Stimulated activated effector memory CD8-positive, alpha-beta T cell treated with anti-CD3 and anti-CD28 coated beads, Interleukin-12 subunit alpha, Interleukin-12 subunit beta, amount 100 ng/mL, for 72 hours (primary cell): ENCODE results near the gene TYW1.
A peak's percentile ranks its signal among the peaks of the same experiment; 100 is the strongest.
"Not testable (repeated sequence)": the region's sequence is repeated elsewhere in the genome, so short reads cannot be mapped to it uniquely, and the experiment has no call there.

Experiments
- ATAC-seq: fragments of 150-1000 bp; cut with Tn5 transposase; 2 replicates; pipeline ENCODE4 v1.10.0; 2021
- DNase-seq, 2 donors: peaks; one replicate each; pipeline ENCODE4 v3.0.0; 2021 to 2022; ENCODE audit warnings: low spot score in 2 of 2
- H3K27ac Mint-ChIP-seq: one replicate; pipeline ENCODE4 v1.8.0; 2022; ENCODE audit warnings: mild to moderate bottlenecking, mixed read lengths
- H3K36me3 Mint-ChIP-seq: one replicate; pipeline ENCODE4 v1.8.0; 2022; ENCODE audit warnings: mild to moderate bottlenecking, mixed read lengths
- H3K4me1 Mint-ChIP-seq: one replicate; pipeline ENCODE4 v1.8.0; 2022; ENCODE audit warnings: mixed read lengths
- H3K4me3 Mint-ChIP-seq: one replicate; pipeline ENCODE4 v1.8.0; 2022; ENCODE audit warnings: mild to moderate bottlenecking, mixed read lengths
- H3K9me3 Mint-ChIP-seq: one replicate; pipeline ENCODE4 v1.8.0; 2022; ENCODE audit warnings: mixed read lengths

The TYW1 gene

DNA sequence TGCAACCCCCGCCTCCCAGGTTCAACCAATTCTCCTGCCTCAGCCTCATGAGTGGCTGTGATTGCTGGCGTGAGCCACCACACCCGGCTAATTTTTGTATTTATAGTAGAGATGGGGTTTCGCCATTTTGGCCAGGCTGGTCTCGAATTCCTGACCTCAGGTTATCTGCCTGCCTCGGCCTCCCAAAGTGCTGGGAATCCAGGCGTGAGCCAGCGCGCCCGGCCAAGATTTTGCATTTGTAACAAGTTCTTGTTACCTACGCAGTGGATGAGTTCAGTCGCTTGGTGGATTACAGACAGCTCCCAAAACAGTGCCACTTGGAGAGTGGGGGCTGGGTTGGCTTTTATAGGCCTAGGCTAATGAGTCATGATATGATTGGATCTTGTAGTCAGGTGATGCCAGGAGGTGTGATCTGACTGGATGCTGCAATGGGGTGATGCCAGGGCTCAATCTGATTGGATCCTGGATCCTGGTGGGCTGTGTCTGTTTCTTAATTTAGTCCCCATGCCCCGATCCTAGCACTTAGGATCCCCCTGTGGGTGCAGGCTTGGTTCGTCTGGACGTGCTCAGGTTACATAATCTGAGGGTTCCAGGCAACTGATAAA, 21.5 kb upstream of the TYW1 start:
- Mint-ChIP-seq H3K4me3 (no peak overlapping the region), H3K9me3 (peaks cover 4% of the 10 kb centered on the region), H3K27ac (no peak overlapping the region), H3K36me3 (no peaks in the 10 kb centered on the region), H3K4me1 (peaks cover 5% of the 10 kb centered on the region)
- DNase-seq (no peak), ATAC-seq (no peak)

DNA sequence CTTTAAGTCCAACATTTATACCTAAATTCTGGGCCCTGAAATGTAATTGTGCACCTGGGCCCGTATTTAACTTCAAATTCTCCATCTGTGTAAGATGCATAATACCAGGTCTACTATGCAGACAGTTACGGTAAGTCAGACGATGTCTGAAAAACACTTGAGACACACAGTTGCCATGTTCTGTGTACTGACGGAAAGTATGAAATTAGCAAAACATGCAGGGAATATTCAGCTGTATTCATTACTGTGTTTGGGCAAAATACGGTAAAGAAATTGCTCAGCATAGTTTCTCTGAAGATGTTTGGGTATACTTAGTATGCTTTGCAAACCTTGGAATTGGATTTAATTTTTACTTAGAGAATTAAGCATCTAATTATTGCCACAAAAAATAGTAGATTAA, 18.3 kb upstream of the TYW1 start:
- H3K9me3 Mint-ChIP-seq, H3K36me3 Mint-ChIP-seq, H3K4me1 Mint-ChIP-seq, H3K27ac Mint-ChIP-seq, ATAC-seq, DNase-seq, H3K4me3 Mint-ChIP-seq: not testable (repeated sequence)

DNA sequence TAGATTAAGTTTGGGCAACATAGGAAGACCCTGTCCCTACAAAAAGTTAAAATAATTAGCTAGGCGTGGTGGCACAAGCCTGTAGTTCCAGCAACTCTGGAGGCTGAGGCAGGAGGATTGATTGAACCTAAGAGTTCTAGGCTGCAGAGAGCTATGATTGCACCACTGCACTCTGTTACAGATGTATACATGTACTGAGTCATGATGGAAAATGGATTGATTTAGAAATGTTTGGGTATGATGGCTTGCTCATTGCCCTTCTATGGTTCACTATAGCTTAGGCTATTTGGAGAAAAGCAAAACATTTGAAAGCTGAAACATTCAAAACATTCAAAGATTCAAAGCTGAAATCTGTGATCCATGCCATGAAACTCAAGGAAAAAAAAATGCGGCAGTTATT, 17.6 kb upstream of the TYW1 start:
- not testable (repeated sequence) for H3K27ac Mint-ChIP-seq, H3K9me3 Mint-ChIP-seq, DNase-seq, H3K4me1 Mint-ChIP-seq, H3K4me3 Mint-ChIP-seq, ATAC-seq, H3K36me3 Mint-ChIP-seq

DNA sequence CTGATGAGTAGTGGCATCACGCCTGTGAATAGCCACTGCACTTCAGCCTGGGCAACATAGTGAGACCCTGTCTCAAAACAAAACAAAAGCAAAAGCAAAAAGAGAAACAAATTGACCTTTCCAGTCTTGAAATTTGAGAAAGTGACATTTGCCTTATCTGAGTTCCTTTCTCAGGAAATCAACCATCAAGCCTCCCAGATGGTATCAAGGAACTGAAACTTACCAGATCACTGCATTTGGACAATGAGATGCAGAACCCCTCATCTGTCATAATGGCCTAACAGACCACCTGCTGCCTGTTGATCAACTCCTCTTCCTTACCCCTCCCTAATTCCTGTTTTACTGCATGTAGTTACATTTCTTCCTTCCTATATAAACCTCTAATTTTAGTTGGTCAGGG, 16.3 kb upstream of the TYW1 start:
- H3K9me3 Mint-ChIP-seq, DNase-seq, H3K36me3 Mint-ChIP-seq, H3K4me1 Mint-ChIP-seq, H3K4me3 Mint-ChIP-seq, ATAC-seq, H3K27ac Mint-ChIP-seq: not testable (repeated sequence)

DNA sequence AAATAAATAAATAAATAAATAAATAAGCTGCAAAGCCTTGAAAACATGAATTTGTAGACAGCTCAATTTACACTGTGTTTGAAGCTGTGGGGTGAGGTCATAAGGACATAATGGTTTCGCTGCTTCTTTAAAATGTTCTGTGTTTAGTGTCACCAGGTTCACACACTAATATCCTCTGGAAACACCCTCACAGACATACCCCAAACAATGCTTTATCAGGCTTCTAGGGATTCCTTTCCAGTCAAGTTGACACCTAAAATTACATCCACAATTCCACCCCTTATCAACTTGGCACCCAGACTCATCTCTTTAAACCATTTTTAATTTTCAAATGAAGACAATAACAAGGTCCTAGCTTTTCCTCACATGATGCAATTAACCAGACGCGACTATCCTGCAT, 7.1 kb upstream of the TYW1 start:
- not testable (repeated sequence) for DNase-seq, ATAC-seq, H3K4me3 Mint-ChIP-seq, H3K27ac Mint-ChIP-seq, H3K9me3 Mint-ChIP-seq
- Mint-ChIP-seq H3K36me3 (peaks cover 79% of the 10 kb centered on the region), H3K4me1 (peaks cover 13% of the 10 kb centered on the region)

DNA sequence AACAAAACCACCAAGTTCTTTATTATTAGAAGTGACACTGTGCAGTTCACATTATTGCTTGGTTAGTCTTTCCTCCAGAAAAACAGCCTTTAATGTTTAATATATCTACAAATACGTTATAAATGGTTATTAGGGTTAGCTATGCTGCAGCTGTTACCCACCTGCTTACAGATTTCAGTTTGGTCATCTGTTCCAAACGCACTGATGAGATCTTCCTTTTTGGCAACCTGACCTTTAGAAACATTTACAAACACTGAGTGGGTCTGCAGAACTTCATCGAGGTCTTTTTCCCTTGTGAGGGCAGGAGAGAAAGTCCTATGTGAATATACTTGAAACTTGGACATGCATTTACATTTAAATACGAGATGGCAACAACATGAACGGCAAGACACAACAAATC, 2.6 kb upstream of the TYW1 start:
- H3K4me3 Mint-ChIP-seq, result peak overlapping the region; percentile 98
- ATAC-seq, DNase-seq, H3K9me3 Mint-ChIP-seq: not testable (repeated sequence)
- peaks cover 17% of the 10 kb centered on the region for H3K4me1 Mint-ChIP-seq
- peak overlapping the region; percentile 100 for H3K27ac Mint-ChIP-seq
- H3K36me3 Mint-ChIP-seq, result peaks cover 84% of the 10 kb centered on the region

DNA sequence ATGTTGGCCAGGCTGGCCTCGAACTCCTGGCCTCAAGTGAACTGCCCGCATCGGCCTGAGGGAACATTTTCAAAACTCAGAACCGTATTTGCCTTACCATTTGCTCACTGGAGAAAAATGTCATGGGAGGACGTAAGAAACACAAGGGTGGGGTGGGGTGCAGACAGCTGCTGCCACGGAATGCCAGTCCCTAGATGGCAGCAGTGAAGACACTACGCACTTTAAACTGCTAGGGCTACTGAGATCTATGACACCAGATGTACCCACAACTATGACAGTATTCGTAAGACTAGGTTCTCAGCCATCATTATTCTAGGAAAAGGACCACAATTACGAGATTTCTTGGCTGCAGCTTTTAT, 2.0 kb upstream of the TYW1 start:
- not testable (repeated sequence) for H3K9me3 Mint-ChIP-seq
- DNase-seq (peak; percentile 13 to 69), ATAC-seq (peak; percentile 77)
- H3K36me3 Mint-ChIP-seq, result peaks cover 84% of the 10 kb centered on the region
- H3K4me1 Mint-ChIP-seq, result peaks cover 17% of the 10 kb centered on the region
- H3K4me3 Mint-ChIP-seq, result peak overlapping the region; percentile 98
- H3K27ac Mint-ChIP-seq, result peak overlapping the region; percentile 100

DNA sequence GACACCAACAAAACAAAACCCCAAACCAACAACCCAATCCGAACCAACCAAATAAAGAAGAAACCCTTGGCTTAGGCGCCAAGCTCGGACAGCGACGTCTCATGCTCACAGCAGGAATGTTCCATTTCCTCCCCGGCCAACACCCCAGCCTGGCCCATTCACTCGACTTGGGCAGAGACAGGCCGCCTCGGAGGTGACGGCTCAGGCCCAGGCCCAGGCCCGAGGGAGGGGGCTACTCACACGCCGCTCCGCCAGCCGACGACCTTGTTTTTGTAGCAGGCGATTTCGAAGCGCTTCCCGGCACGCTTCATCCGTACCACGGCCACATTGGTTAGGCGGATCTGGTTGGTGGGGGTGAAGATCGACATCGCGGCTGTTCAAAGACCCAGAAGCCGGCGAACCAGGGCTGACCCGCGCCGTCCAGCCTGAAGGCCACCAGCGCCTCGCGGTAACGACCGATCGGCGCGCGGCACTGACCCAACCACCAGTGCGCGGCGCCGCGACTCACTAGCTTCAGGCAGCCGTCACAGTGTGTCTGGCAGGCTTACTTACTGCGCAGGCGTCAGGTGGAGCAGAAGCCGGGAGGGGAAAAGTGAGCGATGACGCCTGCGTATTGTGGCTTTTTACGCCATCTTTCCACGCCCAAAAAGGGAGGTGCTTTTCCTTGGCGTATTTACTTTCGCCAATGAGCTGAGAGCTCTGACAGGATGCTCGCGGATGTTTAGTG, 1.4 kb upstream of the TYW1 start, which contains the start of gene SBDS:
SBDS (minus strand) TSS at position 537 of the 727 bp plus-strand sequence; CDS start at position 368, 169 bp downstream.
- Mint-ChIP-seq H3K36me3 (peaks cover 82% of the 10 kb centered on the region), H3K4me1 (peaks cover 17% of the 10 kb centered on the region), H3K4me3 (peak within 1 kb of the TSS; percentile 98), H3K27ac (peak within 1 kb of the TSS; percentile 100)
- ATAC-seq, result peak; percentile 80
- not testable (repeated sequence) for H3K9me3 Mint-ChIP-seq
- peak; percentile 72 to 95 for DNase-seq

DNA sequence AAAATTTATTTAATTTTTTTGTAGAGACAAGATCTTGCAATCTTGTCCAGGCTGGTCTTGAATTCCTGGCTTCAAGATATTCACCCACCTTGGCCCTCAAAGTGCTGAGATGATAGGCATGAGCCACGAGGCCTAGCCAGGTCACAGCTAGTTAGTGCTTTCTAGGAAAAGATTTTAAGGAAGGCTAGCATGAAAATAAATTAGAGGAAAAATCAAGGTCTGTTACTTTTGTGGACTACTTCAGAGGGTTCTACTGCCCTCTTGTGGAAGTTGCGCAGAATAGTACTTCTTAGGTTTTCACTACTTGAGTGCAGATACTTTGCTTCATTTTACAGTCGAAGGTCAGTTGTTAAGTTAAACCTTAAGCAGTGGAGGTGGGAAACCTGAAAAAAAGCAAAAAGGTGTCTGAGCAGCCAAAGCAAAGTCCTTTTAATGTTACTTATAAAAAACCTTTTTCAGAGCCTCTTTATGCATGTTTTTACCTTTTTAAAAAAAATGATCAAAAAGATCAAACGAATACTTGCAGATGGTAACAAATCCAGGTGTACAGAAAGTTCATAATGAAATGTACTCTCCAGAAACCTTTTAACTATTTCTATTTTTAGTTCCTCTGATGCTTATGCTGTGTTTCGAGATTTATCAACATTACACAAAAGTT, 4.1 kb downstream of the TYW1 start:
- H3K36me3 Mint-ChIP-seq, result peaks cover 74% of the 10 kb centered on the region
- H3K9me3 Mint-ChIP-seq, ATAC-seq, DNase-seq, H3K4me1 Mint-ChIP-seq, H3K4me3 Mint-ChIP-seq, H3K27ac Mint-ChIP-seq: not testable (repeated sequence)

DNA sequence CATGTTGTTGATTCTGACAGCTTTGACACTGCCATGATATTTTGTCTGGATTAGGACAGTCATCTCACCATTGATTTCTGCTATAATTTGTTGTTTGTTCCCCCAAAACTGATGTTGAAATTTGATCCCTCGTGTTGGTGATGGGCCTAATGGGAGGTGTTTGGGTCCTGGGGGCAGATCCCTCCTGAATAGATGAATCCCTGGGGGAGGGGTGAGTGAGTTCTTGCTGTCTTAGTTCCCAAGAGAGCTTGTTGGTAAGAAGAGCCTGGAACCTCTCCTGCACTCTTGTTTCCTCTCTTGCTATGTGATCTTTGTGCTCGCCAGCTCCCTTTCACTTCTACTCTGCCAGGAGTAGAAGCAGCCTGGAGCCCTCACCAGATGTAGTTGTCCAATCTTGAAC, 7.5 kb downstream of the TYW1 start:
- not testable (repeated sequence) for DNase-seq, H3K4me3 Mint-ChIP-seq, H3K9me3 Mint-ChIP-seq, ATAC-seq, H3K27ac Mint-ChIP-seq, H3K4me1 Mint-ChIP-seq
- peaks cover 90% of the 10 kb centered on the region for H3K36me3 Mint-ChIP-seq

DNA sequence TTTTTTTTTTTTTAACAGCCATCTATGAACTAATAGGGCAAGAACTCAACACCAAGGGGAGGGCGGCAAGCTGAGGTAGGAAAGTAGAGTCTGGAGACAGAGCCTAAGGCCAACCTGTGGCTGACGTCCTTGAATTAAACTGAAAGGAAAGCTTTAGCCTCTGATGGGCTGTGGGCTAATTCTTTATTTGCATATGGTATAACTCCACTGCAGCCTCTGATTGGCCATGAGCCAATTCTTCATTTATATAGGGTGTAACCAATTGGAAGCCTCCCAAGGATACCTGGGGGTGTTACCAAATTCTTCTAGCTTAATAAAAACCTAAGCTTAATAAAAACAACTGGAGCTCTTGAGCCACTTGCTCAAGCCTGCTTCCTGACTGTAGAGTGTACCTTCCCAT, 10.3 kb downstream of the TYW1 start:
- H3K36me3 Mint-ChIP-seq, result peaks cover 98% of the 10 kb centered on the region
- no peak overlapping the region for H3K27ac Mint-ChIP-seq

DNA sequence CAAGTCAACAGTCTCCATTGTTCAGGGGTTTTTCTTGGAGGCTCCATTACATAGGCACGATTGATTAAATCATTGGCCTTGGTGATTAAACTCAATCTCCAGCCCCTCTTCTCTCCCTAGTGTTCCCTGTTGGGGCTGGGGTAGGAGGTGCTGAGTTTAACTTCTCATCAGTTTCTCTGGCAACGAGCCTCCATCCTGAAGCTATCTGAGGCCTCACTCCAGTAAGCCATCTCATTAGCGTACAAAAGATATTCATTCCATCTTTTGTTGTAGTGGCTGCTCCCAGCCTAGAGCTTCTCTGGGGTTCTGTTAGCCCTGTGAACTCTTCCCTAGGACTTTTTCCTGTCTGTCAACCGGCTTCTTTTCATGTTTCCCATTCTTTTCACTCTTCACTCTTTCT, 11.6 kb downstream of the TYW1 start:
- no peak overlapping the region for H3K27ac Mint-ChIP-seq
- H3K4me1 Mint-ChIP-seq, result no peaks in the 10 kb centered on the region
- DNase-seq (no peak), ATAC-seq (no peak)
- peaks cover 99% of the 10 kb centered on the region for H3K36me3 Mint-ChIP-seq
- no peaks in the 10 kb centered on the region for H3K9me3 Mint-ChIP-seq
- no peak overlapping the region for H3K4me3 Mint-ChIP-seq

More for the DNA sequence above, 10.3 kb downstream of the TYW1 start:
- Mint-ChIP-seq H3K4me3 (no peak overlapping the region), H3K9me3 (no peaks in the 10 kb centered on the region), H3K4me1 (no peaks in the 10 kb centered on the region)
- DNase-seq, result no peak
- no peak for ATAC-seq

DNA sequence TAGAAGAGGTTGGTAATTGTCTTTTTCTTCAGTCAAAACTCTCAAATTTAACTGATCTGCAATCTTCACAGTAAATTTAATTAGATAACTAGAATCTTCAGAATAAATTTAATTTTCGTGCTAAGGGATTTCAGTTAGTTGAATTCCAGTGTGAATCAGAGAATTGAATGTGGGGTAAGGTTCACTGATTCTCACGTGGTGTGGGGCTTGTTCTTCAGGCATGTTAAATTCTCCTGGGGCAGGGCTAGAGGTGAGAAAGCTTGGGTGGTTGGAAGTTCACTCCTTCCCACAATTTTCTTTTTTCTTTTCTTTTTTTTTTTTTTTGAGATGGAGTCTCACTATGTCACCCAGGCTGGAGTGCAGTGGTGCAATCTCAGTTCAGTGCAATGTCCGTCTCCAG, 13.0 kb downstream of the TYW1 start:
- not testable (repeated sequence) for H3K4me1 Mint-ChIP-seq, DNase-seq, H3K27ac Mint-ChIP-seq, H3K9me3 Mint-ChIP-seq, ATAC-seq, H3K4me3 Mint-ChIP-seq
- H3K36me3 Mint-ChIP-seq, result peaks cover 100% of the 10 kb centered on the region

DNA sequence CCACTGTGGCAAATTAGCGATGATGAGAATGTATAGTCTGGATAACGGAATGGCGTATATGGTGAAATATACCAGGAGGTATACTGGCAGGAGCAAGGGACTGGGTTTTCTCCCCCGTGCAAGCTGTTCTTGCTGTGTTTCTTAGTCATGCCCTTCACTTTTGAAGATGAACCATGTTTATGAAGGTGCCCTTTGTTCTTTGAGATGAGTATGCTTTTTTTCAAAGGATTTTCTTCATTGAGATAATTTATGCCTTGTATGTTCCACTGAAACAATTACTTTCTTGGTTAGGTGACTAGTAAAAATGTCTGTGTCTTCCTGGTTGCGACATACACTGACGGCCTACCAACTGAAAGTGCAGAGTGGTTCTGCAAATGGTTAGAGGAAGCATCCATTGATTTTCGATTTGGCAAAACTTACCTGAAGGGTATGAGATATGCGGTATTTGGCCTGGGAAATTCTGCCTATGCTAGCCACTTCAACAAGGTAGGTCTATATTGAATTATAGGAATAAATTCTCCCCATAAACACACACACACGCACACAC, 17.5 kb downstream of the TYW1 start:
- not testable (repeated sequence) for ATAC-seq, H3K4me3 Mint-ChIP-seq, H3K27ac Mint-ChIP-seq, H3K4me1 Mint-ChIP-seq, H3K9me3 Mint-ChIP-seq, DNase-seq
- peaks cover 100% of the 10 kb centered on the region for H3K36me3 Mint-ChIP-seq

DNA sequence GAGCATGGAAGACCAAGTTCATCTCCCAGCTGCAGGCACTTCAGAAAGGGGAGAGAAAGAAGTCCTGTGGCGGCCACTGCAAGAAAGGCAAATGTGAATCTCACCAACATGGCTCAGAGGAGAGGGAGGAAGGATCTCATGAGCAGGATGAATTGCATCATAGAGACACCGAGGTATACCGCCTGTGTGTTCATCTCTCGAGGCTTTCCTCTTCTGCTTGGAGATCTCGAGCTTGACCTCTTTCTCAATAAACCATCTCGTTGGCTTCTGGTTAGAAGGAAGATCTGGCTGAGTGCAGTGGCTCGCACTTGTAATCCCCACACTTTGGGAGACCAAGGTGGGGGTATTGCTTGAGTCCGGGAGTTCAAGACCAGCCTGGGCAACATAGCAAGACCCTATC, 21.3 kb downstream of the TYW1 start:
- not testable (repeated sequence) for DNase-seq, H3K4me1 Mint-ChIP-seq, H3K27ac Mint-ChIP-seq, H3K9me3 Mint-ChIP-seq, H3K4me3 Mint-ChIP-seq, ATAC-seq
- H3K36me3 Mint-ChIP-seq, result peaks cover 100% of the 10 kb centered on the region
